ENCODE results near the gene STARD5.

DNA sequence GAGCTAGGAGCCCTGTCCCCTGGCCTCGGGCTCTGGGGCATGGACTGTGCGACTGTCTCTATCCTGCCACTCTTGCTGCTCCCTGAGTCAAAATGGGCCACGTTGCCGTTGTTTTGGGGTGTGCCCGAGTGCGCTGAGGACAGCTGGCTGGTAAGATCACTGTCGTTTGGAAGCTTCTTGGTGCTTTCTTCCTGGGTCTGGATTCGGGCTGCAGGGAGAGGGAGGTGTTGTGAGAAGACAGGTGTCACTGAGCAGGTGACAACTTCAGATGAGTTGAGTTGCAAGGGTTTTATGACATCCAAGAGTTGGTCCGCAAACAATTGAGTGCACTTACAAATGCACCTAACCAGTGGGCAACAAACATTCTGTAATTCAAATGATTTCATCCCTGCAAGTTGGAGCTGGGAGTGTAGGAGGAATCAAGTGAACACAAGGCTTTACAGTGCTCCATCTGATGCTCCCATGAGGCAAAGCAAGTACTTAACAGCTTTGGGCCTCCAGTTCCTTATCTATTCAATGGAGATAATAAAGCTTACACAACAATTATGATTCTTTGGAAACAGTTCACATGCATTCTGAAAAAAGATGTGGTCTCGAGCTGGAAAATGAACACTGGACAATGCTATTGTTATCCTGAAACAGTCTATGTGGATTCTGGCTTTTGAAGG, 11.0 kb upstream of the STARD5 start:
- TF ChIP-seq CTCF (IDR thresholded peaks at IDR 0.05; ENCODE audit: insufficient read depth, low read depth, low read length), result no peak
- TF ChIP-seq EZH2 (IDR thresholded peaks at IDR 0.05; ENCODE audit: insufficient read depth, low read length), result no peak

Data from astrocyte (in vitro differentiated cells and primary cell).